GM12878 (cell line): ENCODE measurements around the gene AASDHPPT. TPM values are rescaled to one million over a fixed set of nuclear protein-coding genes. Genes with fewer than 3 reads are reported as not detected.

Experiments
- ATAC-seq: fragments of 200-7000 bp; cut with Tn5 transposase; 3 replicates; pipeline ENCODE4 v1.9.1; 2020; ENCODE audit warnings: mild to moderate bottlenecking, moderate library complexity
- BruUV-seq: library from RNA; stranded (reverse); fragments of 400-500 nt; replicated peaks from 2 replicates; lab custom pipeline; 2021; lab: Mats Ljungman, UMichigan
- CTCF ChIA-PET: fragments of 300-600 bp; sonication (Branson Sonifier 250); formaldehyde crosslinking; extraction: SDS; loops from one replicate; lab custom pipeline; 2021; ENCODE audit warnings: inconsistent platforms; lab: Yijun Ruan, JAX
- POLR2A ChIA-PET: fragments of 350-600 bp; formaldehyde crosslinking; extraction: SDS; loops from one replicate; lab custom pipeline; 2021; ENCODE audit warnings: inconsistent platforms; lab: Charles Lee
- RAD21 ChIA-PET: fragments of 300-600 bp; sonication (Branson Sonifier 250); formaldehyde crosslinking; loops from one replicate; lab custom pipeline; 2023; ENCODE audit warnings: antibody characterized with exemption; ENCODE audit not compliant: unreplicated experiment; lab: Charles Lee
- SMC1A ChIA-PET: fragments of 300-600 bp; sonication (Branson Sonifier 250); formaldehyde crosslinking; loops from one replicate; lab custom pipeline; 2023; ENCODE audit not compliant: unreplicated experiment, uncharacterized antibody; lab: Charles Lee
- DNase-seq: peaks from one replicate; pipeline ENCODE4 v3.0.0-alpha.2; 2011; ENCODE audit warnings: low read depth, low spot score
- FAIRE-seq: peaks from 3 replicates; lab custom pipeline; 2011; peaks lifted over from hg19 to GRCh38; lab: Jason Lieb, UNC
- H2AFZ ChIP-seq: 2 replicates; pipeline ENCODE4 v1.6.0; 2011; ENCODE audit warnings: low read depth, low read length, control low read depth; ENCODE audit not compliant: control insufficient read depth
- H3K27ac ChIP-seq: 2 replicates; pipeline ENCODE4 v1.5.1; 2011; ENCODE audit warnings: control low read depth; ENCODE audit not compliant: control insufficient read depth, insufficient read depth
- H3K27me3 ChIP-seq, 2 experiments: replicated peaks in 1 of 2; 2 replicates each; pipeline versions ENCODE4 v1.6.0 to v1.6.1; 2011; ENCODE audit warnings: low read length in 1 of 2; ENCODE audit not compliant: control insufficient read depth in 2 of 2, insufficient read depth in 2 of 2
- H3K36me3 ChIP-seq, 2 experiments: 2 replicates each; pipeline ENCODE4 v1.5.1; 2011; ENCODE audit warnings: low read length in 1 of 2; ENCODE audit not compliant: control insufficient read depth in 2 of 2, insufficient read depth in 2 of 2
- H3K4me1 ChIP-seq: 2 replicates; pipeline ENCODE4 v1.6.1; 2011; ENCODE audit warnings: mild to moderate bottlenecking, low read length, moderate library complexity, mixed read lengths; ENCODE audit not compliant: control insufficient read depth, insufficient read depth
- H3K4me2 ChIP-seq: 2 replicates; pipeline ENCODE4 v1.6.0; 2011; ENCODE audit warnings: control low read depth; ENCODE audit not compliant: control insufficient read depth, insufficient read depth
- H3K4me3 ChIP-seq: fragments of 200-600 bp; sonication (generic); 2 replicates; pipeline ENCODE4 v1.5.1; 2016
- H3K79me2 ChIP-seq: 2 replicates; pipeline ENCODE4 v1.6.0; 2011; ENCODE audit warnings: low read length; ENCODE audit not compliant: control insufficient read depth, insufficient read depth
- H3K9ac ChIP-seq: 2 replicates; pipeline ENCODE4 v1.8.0; 2011; ENCODE audit warnings: low read length, control low read depth, mixed read lengths; ENCODE audit not compliant: control insufficient read depth, insufficient read depth
- H3K9me3 ChIP-seq: replicated peaks from 3 replicates; pipeline ENCODE4 v1.5.1; 2011; ENCODE audit warnings: mild to moderate bottlenecking, low read length; ENCODE audit not compliant: control insufficient read depth, insufficient read depth
- H4K20me1 ChIP-seq: 2 replicates; pipeline ENCODE4 v1.6.0; 2011; ENCODE audit not compliant: control insufficient read depth, insufficient read depth
- BCL11A ChIP-seq: IDR thresholded peaks from 2 replicates; pipeline ENCODE4 v1.6.1; 2011; ENCODE audit warnings: low read depth, low read length
- BHLHE40 ChIP-seq, 2 experiments: fragments of 450-650 bp in 1 of 2; IDR thresholded peaks; 2 replicates each; pipeline ENCODE4 v1.6.1; 2011 to 2017; ENCODE audit warnings: low read depth in 2 of 2, borderline replicate concordance in 1 of 2, improper control_type of control experiment in 1 of 2, low read length in 1 of 2, mild to moderate bottlenecking in 1 of 2
- CHD1 ChIP-seq: IDR thresholded peaks from 2 replicates; pipeline ENCODE4 v1.6.1; 2012; ENCODE audit warnings: low read depth, low read length, improper control_type of control experiment
- FOXM1 ChIP-seq: IDR thresholded peaks from 2 replicates; pipeline ENCODE4 v1.6.1; 2012; ENCODE audit warnings: low read depth, mild to moderate bottlenecking, inconsistent platforms, low read length, moderate library complexity
- NR2C2 ChIP-seq: IDR thresholded peaks from 2 replicates; pipeline ENCODE4 v1.6.1; 2011; ENCODE audit warnings: borderline replicate concordance, low read depth; ENCODE audit not compliant: control insufficient read depth, insufficient read length
- RCOR1 ChIP-seq: conservative IDR thresholded peaks from 2 replicates; pipeline ENCODE4 v1.6.1; 2012; ENCODE audit warnings: low read depth, low read length, improper control_type of control experiment
- SRF ChIP-seq, 2 experiments: IDR thresholded peaks; 2 replicates each; pipeline ENCODE4 v1.6.1; 2011; ENCODE audit warnings: low read depth in 2 of 2, low read length in 2 of 2, mild to moderate bottlenecking in 1 of 2, moderate library complexity in 1 of 2
- WRNIP1 ChIP-seq: IDR thresholded peaks from 2 replicates; pipeline ENCODE4 v1.6.1; 2011; ENCODE audit warnings: low read depth, low read length, improper control_type of control experiment, borderline replicate concordance
- ZBTB4 ChIP-seq: fragments of 450-650 bp; formaldehyde crosslinking; IDR thresholded peaks from 2 replicates; pipeline ENCODE4 v1.4.0; 2022; ENCODE audit warnings: mild to moderate bottlenecking, moderate library complexity
- ZNF384 ChIP-seq: IDR thresholded peaks from 2 replicates; pipeline ENCODE4 v1.6.1; 2012; ENCODE audit warnings: low read depth, mild to moderate bottlenecking, low read length, improper control_type of control experiment, borderline replicate concordance
- in situ Hi-C: fragments of 300-500 bp; cut with MboI; formaldehyde crosslinking; loops from 9 replicates; pipeline ENCODE4 v1.14.3; 2018; ENCODE audit warnings: mixed read lengths
- intact Hi-C: fragments of 100-400 bp; cut with micrococcal nuclease; formaldehyde crosslinking; loops from one replicate; pipeline ENCODE4 v1.14.2; 2022; ENCODE audit not compliant: unreplicated experiment
- polyA plus RNA-seq, 11 experiments: library from polyadenylated mRNA; depleted of rRNA in 4 of 11; unstranded in 6 of 11; stranded (reverse) in 5 of 11; fragments of >200 nt; fragmentation: Nextera tagmentation in 4 of 11; fragmentation: Illumina TruSeq in 1 of 11; extraction: Ambion mirVana in 4 of 11; extraction: Trizol in 1 of 11; gene quantifications; 1 replicate in 1 of 11; 2 replicates in 10 of 11; pipeline versions ENCODE4 v1.2.1 to v1.2.3, GENCODE V29; 2011 to 2016; ENCODE audit warnings: inconsistent platforms in 2 of 11, missing spikeins in 2 of 11, low read depth in 1 of 11
- total RNA-seq, 4 experiments: library from RNA; depleted of rRNA in 3 of 4; stranded (reverse); fragments of >200 nt in 3 of 4; fragmentation: Illumina TruSeq in 1 of 4; extraction: Trizol in 1 of 4; gene quantifications; 2 replicates each; pipeline versions ENCODE4 v1.2.1 to v1.2.3, GENCODE V29; 2013 to 2021

The AASDHPPT gene
- total and polyA plus RNA-seq, 10 of the 15 experiments (the other 5 are each of a cell fraction or from before 2014, with no cell fraction given) = 37.3 to 92.6 (median 50.5) TPM

GRCh38 chr11:106043540-106043939 is 33.9 kb upstream of the AASDHPPT start:
- ChIA-PET SMC1A (interaction anchor here (0.6 kb wide), 1 partner anchor 64 kb away, joined by 3 read pairs; no protein-coding TSS in a partner anchor), RAD21 (no interaction called here), POLR2A (no interaction called here), CTCF (no interaction called here)
- Histone ChIP-seq H3K27me3 (no peaks in the 10 kb centered on the region), H3K4me3 (no peak overlapping the region), H4K20me1 (no peaks in the 10 kb centered on the region), H3K79me2 (no peaks in the 10 kb centered on the region), H3K4me1 (no peaks in the 10 kb centered on the region), H3K27ac (no peak overlapping the region), H3K9ac (no peak overlapping the region), H3K36me3 (no peaks in the 10 kb centered on the region), H3K9me3 (no peaks in the 10 kb centered on the region), H2AFZ (no peak overlapping the region), H3K4me2 (no peak overlapping the region)
- ATAC-seq (no peak), DNase-seq (no peak), FAIRE-seq (no peak)
- in situ Hi-C loops (no loop called here), intact Hi-C loops (no loop called here)
- no TSS peak for BruUV-seq
- TF ChIP-seq SRF (IDR thresholded peaks at IDR 0.05; ENCODE audit: low read depth in 2 of 2, low read length in 2 of 2) (no peak), FOXM1 (no peak), NR2C2 (no peak), ZBTB4 (CRISPR knock-in tag) (no peak), RCOR1 (no peak), WRNIP1 (no peak), BHLHE40 (IDR thresholded peaks at IDR 0.05; ENCODE audit: borderline replicate concordance in 1 of 2, low read depth in 2 of 2, low read length in 1 of 2) (no peak), ZNF384 (no peak), BCL11A (no peak), CHD1 (no peak)
